K562 (cell line): ENCODE results near the gene MYO10. TPM values are rescaled to one million over a fixed set of nuclear protein-coding genes. Genes with fewer than 3 reads are reported as not detected.

ENCODE experiments used
- HNRNPK ChIP-seq: fragments of 200-400 bp; formaldehyde crosslinking; IDR thresholded peaks from one replicate; pipeline ENCODE4 v1.6.1; 2018; ENCODE audit warnings: mild to moderate bottlenecking, low read depth, low read length; ENCODE audit not compliant: poor library complexity, severe bottlenecking
- NFRKB ChIP-seq: fragments of 450-650 bp; IDR thresholded peaks from 2 replicates; pipeline ENCODE4 v1.6.1; 2016; ENCODE audit warnings: low read depth
- PCBP1 ChIP-seq: fragments of 200-400 bp; formaldehyde crosslinking; IDR thresholded peaks from 2 replicates; pipeline ENCODE4 v1.6.1; 2018; ENCODE audit warnings: mild to moderate bottlenecking, low read depth, low read length; ENCODE audit not compliant: poor library complexity, severe bottlenecking
- ZNF316 ChIP-seq: fragments of 450-650 bp; IDR thresholded peaks from 2 replicates; pipeline ENCODE4 v1.6.1; 2016
- polyA plus RNA-seq, 8 experiments: library from polyadenylated mRNA; depleted of rRNA in 4 of 8; stranded (reverse) in 5 of 8; unstranded in 3 of 8; fragments of >200 nt; fragmentation: Nextera tagmentation in 2 of 8; fragmentation: Illumina TruSeq in 1 of 8; extraction: Ambion mirVana in 2 of 8; extraction: Trizol in 1 of 8; gene quantifications; 2 replicates each; pipeline versions ENCODE4 v1.2.1 to v1.2.3, GENCODE V29; 2011 to 2014; ENCODE audit warnings: inconsistent platforms in 1 of 8, missing spikeins in 1 of 8
- total RNA-seq, 7 experiments: library from RNA; depleted of rRNA in 6 of 7; stranded (reverse); fragments of >200 nt in 6 of 7; fragmentation: Illumina TruSeq in 2 of 7; extraction: Trizol in 2 of 7; gene quantifications; 2 replicates each; pipeline versions ENCODE4 v1.2.1 to v1.2.3, GENCODE V29; 2011 to 2021; ENCODE audit warnings: low replicate concordance in 1 of 7
- TF ChIP-seq, protein P1 (sequence below), 2 experiments: fragments of 450-650 bp; IDR thresholded peaks; 2 replicates each; pipeline ENCODE4 v1.6.1; 2016
- TF ChIP-seq, protein P2 (sequence below): fragments of 450-650 bp; IDR thresholded peaks from 2 replicates; pipeline ENCODE4 v1.7.1; 2018; ENCODE audit warnings: mild to moderate bottlenecking, low read depth; ENCODE audit not compliant: partially characterized antibody
- TF ChIP-seq, protein P3 (sequence below): fragments of 450-650 bp; IDR thresholded peaks from 2 replicates; pipeline ENCODE4 v1.6.1; 2016; ENCODE audit warnings: low read depth, mild to moderate bottlenecking, moderate library complexity
- TF ChIP-seq, protein P4 (sequence below): fragments of 450-650 bp; formaldehyde crosslinking; IDR thresholded peaks from 2 replicates; pipeline ENCODE4 v1.4.0; 2020; ENCODE audit warnings: mild to moderate bottlenecking, mixed read lengths

Gene MYO10
- total and polyA plus RNA-seq, 9 of the 15 experiments (the other 6 are each of a cell fraction or from before 2014, with no cell fraction given): 0.04 to 0.24 TPM; not detected in 7

DNA sequence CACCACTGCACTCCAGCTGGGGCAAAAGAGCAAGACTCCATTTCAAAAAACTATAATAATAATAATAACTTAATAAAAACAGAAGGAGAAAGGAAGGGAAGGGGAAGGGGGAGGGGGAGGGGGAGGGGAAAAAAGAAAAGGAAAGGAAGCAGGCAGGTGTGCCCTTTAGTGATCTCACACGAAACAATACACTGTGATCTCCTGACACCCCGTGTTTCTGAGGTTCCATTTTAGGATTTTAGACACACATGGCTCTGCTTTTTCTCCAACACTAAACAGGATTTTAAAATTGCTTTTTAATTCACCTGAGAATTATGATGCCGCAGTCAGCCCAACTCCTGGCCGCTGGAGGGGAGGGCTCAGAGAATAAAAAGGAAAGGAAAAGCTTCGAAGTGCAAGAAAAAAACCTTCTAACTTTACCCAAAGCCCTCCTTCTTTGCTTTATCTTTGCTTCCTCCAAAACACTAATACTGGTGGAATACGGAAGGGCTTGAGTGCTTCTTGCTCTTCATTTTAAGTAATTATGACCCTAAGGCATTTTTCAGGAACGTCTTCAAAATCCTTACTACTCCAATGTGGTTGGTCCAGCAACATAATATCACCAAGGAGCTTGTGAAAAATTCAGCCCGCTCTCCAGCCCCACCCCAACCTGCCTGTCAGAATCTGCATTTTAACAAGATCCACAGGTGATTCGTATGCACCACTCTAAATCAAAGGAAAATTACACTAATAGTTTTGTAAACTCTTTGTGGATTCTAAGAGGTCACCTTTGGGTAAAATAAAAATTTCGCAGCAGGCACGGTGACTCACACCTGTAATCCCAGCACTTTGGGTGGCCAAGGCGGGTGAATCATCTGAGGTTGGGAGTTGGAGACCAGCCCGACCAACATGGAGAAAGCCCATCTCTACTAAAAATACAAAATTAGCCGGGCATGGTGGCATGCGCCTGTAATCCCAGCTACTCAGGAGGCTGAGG is 66.0 kb downstream of the MYO10 start (continued):
- TF ChIP-seq, protein P1, sequence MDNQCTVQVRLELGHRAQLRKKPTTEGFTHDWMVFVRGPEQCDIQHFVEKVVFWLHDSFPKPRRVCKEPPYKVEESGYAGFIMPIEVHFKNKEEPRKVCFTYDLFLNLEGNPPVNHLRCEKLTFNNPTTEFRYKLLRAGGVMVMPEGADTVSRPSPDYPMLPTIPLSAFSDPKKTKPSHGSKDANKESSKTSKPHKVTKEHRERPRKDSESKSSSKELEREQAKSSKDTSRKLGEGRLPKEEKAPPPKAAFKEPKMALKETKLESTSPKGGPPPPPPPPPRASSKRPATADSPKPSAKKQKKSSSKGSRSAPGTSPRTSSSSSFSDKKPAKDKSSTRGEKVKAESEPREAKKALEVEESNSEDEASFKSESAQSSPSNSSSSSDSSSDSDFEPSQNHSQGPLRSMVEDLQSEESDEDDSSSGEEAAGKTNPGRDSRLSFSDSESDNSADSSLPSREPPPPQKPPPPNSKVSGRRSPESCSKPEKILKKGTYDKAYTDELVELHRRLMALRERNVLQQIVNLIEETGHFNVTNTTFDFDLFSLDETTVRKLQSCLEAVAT (IDR thresholded peaks at IDR 0.05): no peak
- no peak for TF ChIP-seq NFRKB
- TF ChIP-seq ZNF316: no peak
- TF ChIP-seq, protein P2, sequence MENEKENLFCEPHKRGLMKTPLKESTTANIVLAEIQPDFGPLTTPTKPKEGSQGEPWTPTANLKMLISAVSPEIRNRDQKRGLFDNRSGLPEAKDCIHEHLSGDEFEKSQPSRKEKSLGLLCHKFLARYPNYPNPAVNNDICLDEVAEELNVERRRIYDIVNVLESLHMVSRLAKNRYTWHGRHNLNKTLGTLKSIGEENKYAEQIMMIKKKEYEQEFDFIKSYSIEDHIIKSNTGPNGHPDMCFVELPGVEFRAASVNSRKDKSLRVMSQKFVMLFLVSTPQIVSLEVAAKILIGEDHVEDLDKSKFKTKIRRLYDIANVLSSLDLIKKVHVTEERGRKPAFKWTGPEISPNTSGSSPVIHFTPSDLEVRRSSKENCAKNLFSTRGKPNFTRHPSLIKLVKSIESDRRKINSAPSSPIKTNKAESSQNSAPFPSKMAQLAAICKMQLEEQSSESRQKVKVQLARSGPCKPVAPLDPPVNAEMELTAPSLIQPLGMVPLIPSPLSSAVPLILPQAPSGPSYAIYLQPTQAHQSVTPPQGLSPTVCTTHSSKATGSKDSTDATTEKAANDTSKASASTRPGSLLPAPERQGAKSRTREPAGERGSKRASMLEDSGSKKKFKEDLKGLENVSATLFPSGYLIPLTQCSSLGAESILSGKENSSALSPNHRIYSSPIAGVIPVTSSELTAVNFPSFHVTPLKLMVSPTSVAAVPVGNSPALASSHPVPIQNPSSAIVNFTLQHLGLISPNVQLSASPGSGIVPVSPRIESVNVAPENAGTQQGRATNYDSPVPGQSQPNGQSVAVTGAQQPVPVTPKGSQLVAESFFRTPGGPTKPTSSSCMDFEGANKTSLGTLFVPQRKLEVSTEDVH: no peak
- TF ChIP-seq, protein P3, sequence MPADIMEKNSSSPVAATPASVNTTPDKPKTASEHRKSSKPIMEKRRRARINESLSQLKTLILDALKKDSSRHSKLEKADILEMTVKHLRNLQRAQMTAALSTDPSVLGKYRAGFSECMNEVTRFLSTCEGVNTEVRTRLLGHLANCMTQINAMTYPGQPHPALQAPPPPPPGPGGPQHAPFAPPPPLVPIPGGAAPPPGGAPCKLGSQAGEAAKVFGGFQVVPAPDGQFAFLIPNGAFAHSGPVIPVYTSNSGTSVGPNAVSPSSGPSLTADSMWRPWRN: no peak
- TF ChIP-seq, protein P4, sequence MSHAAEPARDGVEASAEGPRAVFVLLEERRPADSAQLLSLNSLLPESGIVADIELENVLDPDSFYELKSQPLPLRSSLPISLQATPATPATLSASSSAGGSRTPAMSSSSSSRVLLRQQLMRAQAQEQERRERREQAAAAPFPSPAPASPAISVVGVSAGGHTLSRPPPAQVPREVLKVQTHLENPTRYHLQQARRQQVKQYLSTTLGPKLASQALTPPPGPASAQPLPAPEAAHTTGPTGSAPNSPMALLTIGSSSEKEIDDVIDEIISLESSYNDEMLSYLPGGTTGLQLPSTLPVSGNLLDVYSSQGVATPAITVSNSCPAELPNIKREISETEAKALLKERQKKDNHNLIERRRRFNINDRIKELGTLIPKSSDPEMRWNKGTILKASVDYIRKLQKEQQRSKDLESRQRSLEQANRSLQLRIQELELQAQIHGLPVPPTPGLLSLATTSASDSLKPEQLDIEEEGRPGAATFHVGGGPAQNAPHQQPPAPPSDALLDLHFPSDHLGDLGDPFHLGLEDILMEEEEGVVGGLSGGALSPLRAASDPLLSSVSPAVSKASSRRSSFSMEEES (CRISPR knock-in tag): no peak
- peak; percentile 66 for TF ChIP-seq HNRNPK
- peak; percentile 45 for TF ChIP-seq PCBP1
